DND-41 (cell line): ENCODE data around the gene MORN1.

Experiments used
- ATAC-seq: fragments of 200-7000 bp; cut with Tn5 transposase; 3 replicates; pipeline ENCODE4 v1.9.1; 2021; ENCODE audit warnings: low read depth; ENCODE audit not compliant: insufficient read depth
- DNase-seq: peaks from one replicate; pipeline ENCODE4 v3.0.0-alpha.2; 2020
- H2AFZ ChIP-seq: 2 replicates; pipeline ENCODE4 v1.6.0; 2012; ENCODE audit warnings: low read depth, low read length
- H3K27ac ChIP-seq: 2 replicates; pipeline ENCODE4 v1.5.1; 2012; ENCODE audit warnings: low read length, inconsistent platforms
- H3K27me3 ChIP-seq: fragments of 200-600 bp; sonication (generic); 2 replicates; pipeline ENCODE4 v1.6.0; 2012; ENCODE audit warnings: low read length, mild to moderate bottlenecking, inconsistent platforms; ENCODE audit not compliant: insufficient read depth, poor library complexity
- H3K36me3 ChIP-seq: 2 replicates; pipeline ENCODE4 v1.5.1; 2012; ENCODE audit warnings: low read length, inconsistent platforms; ENCODE audit not compliant: insufficient read depth
- H3K4me1 ChIP-seq: 2 replicates; pipeline ENCODE4 v1.5.1; 2012; ENCODE audit warnings: mild to moderate bottlenecking, low read length; ENCODE audit not compliant: insufficient read depth
- H3K4me2 ChIP-seq: 2 replicates; pipeline ENCODE4 v1.6.0; 2012; ENCODE audit warnings: mild to moderate bottlenecking, moderate library complexity, low read length, inconsistent platforms; ENCODE audit not compliant: insufficient read depth
- H3K4me3 ChIP-seq, 2 experiments: fragments of 200-600 bp in 1 of 2; shearing (Covaris generic) in 1 of 2; 2 replicates each; pipeline ENCODE4 v1.5.1; 2012 to 2016; ENCODE audit warnings: inconsistent platforms in 2 of 2, low read length in 2 of 2, mild to moderate bottlenecking in 2 of 2, low read depth in 1 of 2, moderate library complexity in 1 of 2
- H3K79me2 ChIP-seq: 2 replicates; pipeline ENCODE4 v1.6.0; 2012; ENCODE audit warnings: low read length, inconsistent platforms; ENCODE audit not compliant: insufficient read depth
- H3K9ac ChIP-seq: 2 replicates; pipeline ENCODE4 v1.6.0; 2012; ENCODE audit warnings: low read depth, mild to moderate bottlenecking, inconsistent platforms, low read length, moderate library complexity
- H3K9me3 ChIP-seq: 2 replicates; pipeline ENCODE4 v1.5.1; 2012; ENCODE audit warnings: low read length, moderate library complexity, mild to moderate bottlenecking, inconsistent platforms; ENCODE audit not compliant: insufficient read depth, severe bottlenecking
- H4K20me1 ChIP-seq: 2 replicates; pipeline ENCODE4 v1.6.0; 2012; ENCODE audit warnings: low read length; ENCODE audit not compliant: insufficient read depth
- EZH2 ChIP-seq: IDR thresholded peaks from 3 replicates; pipeline ENCODE4 v1.6.1; 2012; ENCODE audit warnings: borderline replicate concordance, low read depth, mild to moderate bottlenecking, moderate library complexity, low read length, inconsistent platforms; ENCODE audit not compliant: severe bottlenecking
- TF ChIP-seq, protein P1 (sequence below): IDR thresholded peaks from 2 replicates; pipeline ENCODE4 v1.5.1; 2012; ENCODE audit warnings: borderline replicate concordance, low read length, moderate library complexity, mild to moderate bottlenecking; ENCODE audit not compliant: poor library complexity, severe bottlenecking; ENCODE audit errors: extremely low read depth

Gene MORN1

DNA sequence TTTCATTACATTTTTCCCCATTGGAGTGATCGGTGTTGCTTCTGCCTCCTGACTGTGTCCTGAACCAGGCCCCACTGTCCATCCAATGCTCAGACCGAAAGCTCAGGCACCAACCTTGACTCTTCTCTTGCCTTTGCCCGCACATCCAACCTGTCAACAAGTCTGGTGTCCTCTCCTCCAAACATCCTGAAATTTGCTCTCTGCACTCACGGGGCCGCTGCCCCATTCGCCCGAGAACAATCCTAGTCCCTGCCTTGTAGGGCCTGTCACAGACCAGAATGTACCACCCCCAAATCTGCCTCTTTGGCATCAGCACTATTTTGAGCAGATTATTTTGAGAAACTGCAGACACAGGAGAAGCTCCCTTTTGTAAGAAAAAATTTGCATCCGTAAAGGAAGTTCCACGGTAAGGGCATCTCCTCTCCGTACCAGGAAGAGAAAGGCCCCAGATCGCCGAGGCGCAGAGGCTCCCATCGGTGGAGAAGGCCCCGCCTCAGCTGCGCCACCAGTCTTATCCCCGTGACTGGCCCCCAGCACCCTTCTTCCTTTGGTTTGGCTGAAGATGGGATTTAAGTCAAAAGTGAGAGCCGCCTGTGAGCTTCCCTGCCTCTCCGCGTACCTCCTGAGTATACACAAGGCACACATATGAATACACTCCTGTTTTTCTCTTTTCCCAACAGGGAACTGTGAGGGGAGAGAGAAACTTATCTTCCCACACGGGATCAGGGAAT, 7.1 kb downstream of the MORN1 start:
- Histone ChIP-seq H3K4me3 (no peak overlapping the region), H4K20me1 (peaks cover 15% of the 10 kb centered on the region), H3K4me1 (no peaks in the 10 kb centered on the region; the same call in 1 of the 2 replicates), H3K9me3 (no peaks in the 10 kb centered on the region), H2AFZ (no peak overlapping the region), H3K27me3 (no peaks in the 10 kb centered on the region), H3K36me3 (peaks cover 19% of the 10 kb centered on the region), H3K9ac (no peak overlapping the region), H3K79me2 (no peaks in the 10 kb centered on the region), H3K4me2 (no peak overlapping the region), H3K27ac (no peak overlapping the region)
- DNase-seq (no peak), ATAC-seq (no peak)
- TF ChIP-seq, protein P1, sequence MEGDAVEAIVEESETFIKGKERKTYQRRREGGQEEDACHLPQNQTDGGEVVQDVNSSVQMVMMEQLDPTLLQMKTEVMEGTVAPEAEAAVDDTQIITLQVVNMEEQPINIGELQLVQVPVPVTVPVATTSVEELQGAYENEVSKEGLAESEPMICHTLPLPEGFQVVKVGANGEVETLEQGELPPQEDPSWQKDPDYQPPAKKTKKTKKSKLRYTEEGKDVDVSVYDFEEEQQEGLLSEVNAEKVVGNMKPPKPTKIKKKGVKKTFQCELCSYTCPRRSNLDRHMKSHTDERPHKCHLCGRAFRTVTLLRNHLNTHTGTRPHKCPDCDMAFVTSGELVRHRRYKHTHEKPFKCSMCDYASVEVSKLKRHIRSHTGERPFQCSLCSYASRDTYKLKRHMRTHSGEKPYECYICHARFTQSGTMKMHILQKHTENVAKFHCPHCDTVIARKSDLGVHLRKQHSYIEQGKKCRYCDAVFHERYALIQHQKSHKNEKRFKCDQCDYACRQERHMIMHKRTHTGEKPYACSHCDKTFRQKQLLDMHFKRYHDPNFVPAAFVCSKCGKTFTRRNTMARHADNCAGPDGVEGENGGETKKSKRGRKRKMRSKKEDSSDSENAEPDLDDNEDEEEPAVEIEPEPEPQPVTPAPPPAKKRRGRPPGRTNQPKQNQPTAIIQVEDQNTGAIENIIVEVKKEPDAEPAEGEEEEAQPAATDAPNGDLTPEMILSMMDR, result no peak
- TF ChIP-seq EZH2, result no peak

DNA sequence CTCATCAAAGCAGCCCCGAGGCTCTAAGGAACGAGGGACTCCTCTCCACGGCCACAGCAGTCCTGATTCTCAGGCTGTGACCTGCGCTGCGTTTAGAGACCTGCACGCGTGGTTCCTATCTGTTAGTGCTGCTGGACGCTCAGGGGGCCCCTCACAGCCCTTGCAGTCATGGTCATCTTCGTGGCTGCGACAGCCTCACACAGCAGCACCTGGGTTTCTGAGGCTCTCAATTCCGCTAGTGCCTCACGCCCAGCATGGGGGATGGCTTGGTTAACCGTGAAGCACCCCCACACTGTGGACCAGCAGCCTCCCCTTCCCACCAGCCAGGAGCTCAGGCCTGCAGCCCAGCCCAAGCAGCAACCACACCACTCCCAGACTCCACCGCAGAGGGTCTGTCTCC, 7.8 kb downstream of the MORN1 start:
- no peak for ATAC-seq
- Histone ChIP-seq H3K9ac (no peak overlapping the region), H3K27me3 (no peaks in the 10 kb centered on the region), H3K4me3 (no peak overlapping the region), H3K9me3 (no peaks in the 10 kb centered on the region), H3K4me2 (no peak overlapping the region), H4K20me1 (peaks cover 15% of the 10 kb centered on the region), H3K27ac (no peak overlapping the region), H2AFZ (no peak overlapping the region), H3K4me1 (no peaks in the 10 kb centered on the region; the same call in 1 of the 2 replicates), H3K36me3 (peaks cover 15% of the 10 kb centered on the region), H3K79me2 (no peaks in the 10 kb centered on the region)
- no peak for DNase-seq
- TF ChIP-seq, protein P1, result no peak
- TF ChIP-seq EZH2, result no peak

DNA sequence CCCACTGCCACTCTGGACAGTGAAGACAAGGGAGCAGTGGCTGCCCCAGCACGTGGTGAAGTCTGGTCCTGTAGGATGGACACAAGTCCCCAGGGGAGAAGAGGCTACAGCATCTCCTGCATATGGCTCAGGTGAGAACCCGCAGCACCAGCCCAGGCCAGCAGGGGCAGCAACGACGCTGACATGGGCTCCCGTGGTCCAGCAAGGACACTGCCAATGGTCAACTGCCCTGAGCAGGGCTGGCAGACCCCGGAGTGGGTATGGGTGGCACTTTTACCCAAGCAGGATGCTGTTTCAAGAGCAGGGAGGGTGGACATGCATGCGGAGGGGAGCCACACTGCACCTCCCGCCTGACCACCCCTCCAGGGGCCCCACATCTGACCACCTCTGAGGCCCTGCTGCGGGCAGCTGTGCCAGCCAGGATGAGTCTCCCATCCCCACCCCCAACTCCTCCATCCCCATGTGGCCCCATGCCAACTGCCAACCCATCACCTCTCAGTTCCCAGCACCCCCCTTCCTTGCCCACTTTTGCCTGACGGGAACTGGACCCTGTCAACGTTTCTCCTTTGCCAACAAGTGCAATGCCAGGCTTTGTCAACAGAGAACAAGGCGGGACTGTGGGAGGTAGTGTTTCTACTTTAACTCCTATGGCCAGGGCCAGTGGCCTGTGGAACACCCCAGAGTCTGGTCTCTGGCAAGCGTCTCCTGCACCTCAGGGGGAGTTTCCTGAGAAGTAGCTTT, 8.6 kb downstream of the MORN1 start:
- H3K27me3 ChIP-seq, result no peaks in the 10 kb centered on the region
- no peak overlapping the region for H3K4me3 ChIP-seq
- H2AFZ ChIP-seq, result no peak overlapping the region
- H3K36me3 ChIP-seq, result peaks cover 11% of the 10 kb centered on the region
- no peak overlapping the region for H3K4me2 ChIP-seq
- H3K9me3 ChIP-seq, result no peaks in the 10 kb centered on the region
- ATAC-seq, result no peak
- H3K4me1 ChIP-seq, result no peaks in the 10 kb centered on the region; the same call in 1 of the 2 replicates
- no peak overlapping the region for H3K27ac ChIP-seq
- peak; percentile 32 for DNase-seq
- H3K9ac ChIP-seq, result no peak overlapping the region
- TF ChIP-seq, protein P1, result peak; percentile 71
- no peak for TF ChIP-seq EZH2
- H4K20me1 ChIP-seq, result peaks cover 15% of the 10 kb centered on the region
- H3K79me2 ChIP-seq, result no peaks in the 10 kb centered on the region
